Right atrium auricular region (tissue), 2 donors: ENCODE results near the gene KHDRBS1. TPM values are rescaled to one million over a fixed set of nuclear protein-coding genes. Genes with fewer than 3 reads are reported as not detected.

Experiments
- DNase-seq: peaks from one replicate; pipeline ENCODE4 v3.0.0-alpha.2; 2019; ENCODE audit warnings: low spot score
- H3K27ac ChIP-seq, 2 donors: fragments of 200-600 bp; sonication (generic); 1 replicate in 1 of 2; 2 replicates in 1 of 2; pipeline ENCODE4 v1.5.1; 2016 to 2019
- H3K27me3 ChIP-seq, 2 donors: fragments of 200-600 bp; sonication (generic); one replicate each; pipeline versions ENCODE4 v1.5.1 to v1.6.0; 2017 to 2019
- H3K36me3 ChIP-seq: fragments of 200-600 bp; sonication (generic); one replicate; pipeline ENCODE4 v1.5.1; 2016
- H3K4me1 ChIP-seq, 2 donors: fragments of 200-600 bp; sonication (generic); one replicate each; pipeline versions ENCODE4 v1.5.1 to v1.6.0; 2017 to 2019
- H3K4me3 ChIP-seq, 2 donors: fragments of 200-600 bp; sonication (generic); 1 replicate in 1 of 2; 2 replicates in 1 of 2; pipeline ENCODE4 v1.5.1; 2017 to 2019; ENCODE audit warnings: mild to moderate bottlenecking in 1 of 2, moderate library complexity in 1 of 2
- H3K9me3 ChIP-seq, 2 donors: fragments of 200-600 bp; sonication (generic); one replicate each; pipeline ENCODE4 v1.5.1; 2019
- CTCF ChIP-seq, 2 donors: fragments of 200-600 bp; sonication (generic); IDR thresholded peaks; one replicate each; pipeline ENCODE4 v1.5.1; 2019; ENCODE audit warnings: antibody characterized with exemption in 2 of 2
- total RNA-seq, 2 donors: library from RNA; depleted of rRNA; stranded (reverse); fragments of >200 nt; gene quantifications; one replicate each; pipeline ENCODE4 v1.1.0, GENCODE V29; 2016

Gene KHDRBS1
- total RNA-seq, 2 donors from 2014 or later = 44.5 to 47.2 TPM

GRCh38 chr1:32031578-32032274, 18.1 kb downstream of the KHDRBS1 start:
- Histone ChIP-seq H3K9me3 (no peaks in the 10 kb centered on the region), H3K4me1 (peaks cover 0 to 9% of the 10 kb centered on the region in 2 donors), H3K27ac (no peak overlapping the region), H3K4me3 (no peak overlapping the region), H3K27me3 (no peaks in the 10 kb centered on the region), H3K36me3 (peaks cover 53% of the 10 kb centered on the region)
- DNase-seq = no peak
- TF ChIP-seq CTCF (IDR thresholded peaks at IDR 0.05) = no peak

GRCh38 chr1:32032275-32032615, 18.6 kb downstream of the KHDRBS1 start:
- H3K27me3 ChIP-seq = no peaks in the 10 kb centered on the region
- no peak overlapping the region for H3K4me3 ChIP-seq
- H3K36me3 ChIP-seq = peaks cover 58% of the 10 kb centered on the region
- TF ChIP-seq CTCF (IDR thresholded peaks at IDR 0.05) = no peak
- peaks cover 0 to 9% of the 10 kb centered on the region in 2 donors for H3K4me1 ChIP-seq
- DNase-seq = no peak
- H3K27ac ChIP-seq = no peak overlapping the region
- no peaks in the 10 kb centered on the region for H3K9me3 ChIP-seq

GRCh38 chr1:32035119-32035518, 21.5 kb downstream of the KHDRBS1 start:
- H3K4me1 ChIP-seq = peaks cover 0 to 9% of the 10 kb centered on the region in 2 donors

GRCh38 chr1:32040711-32041110, 27.0 kb downstream of the KHDRBS1 start:
- H3K9me3 ChIP-seq = no peaks in the 10 kb centered on the region
- peaks cover 0 to under 1% of the 10 kb centered on the region in 2 donors for H3K4me1 ChIP-seq
- no peak overlapping the region for H3K4me3 ChIP-seq
- DNase-seq = no peak
- H3K36me3 ChIP-seq = peaks cover 51% of the 10 kb centered on the region
- H3K27ac ChIP-seq = no peak overlapping the region
- TF ChIP-seq CTCF (IDR thresholded peaks at IDR 0.05) = no peak
- H3K27me3 ChIP-seq = no peaks in the 10 kb centered on the region

More at GRCh38 chr1:32035119-32035518, 21.5 kb downstream of the KHDRBS1 start:
- Histone ChIP-seq H3K4me3 (no peak overlapping the region), H3K27ac (no peak overlapping the region), H3K36me3 (peaks cover 86% of the 10 kb centered on the region), H3K9me3 (no peaks in the 10 kb centered on the region), H3K27me3 (no peaks in the 10 kb centered on the region)
- no peak for DNase-seq
- TF ChIP-seq CTCF (IDR thresholded peaks at IDR 0.05) = no peak

GRCh38 chr1:32042330-32042729, 28.7 kb downstream of the KHDRBS1 start:
- no peak for TF ChIP-seq CTCF (IDR thresholded peaks at IDR 0.05)
- peaks cover 40% of the 10 kb centered on the region for H3K36me3 ChIP-seq
- DNase-seq = no peak
- H3K9me3 ChIP-seq = no peaks in the 10 kb centered on the region
- H3K4me3 ChIP-seq = no peak overlapping the region
- no peaks in the 10 kb centered on the region for H3K4me1 ChIP-seq
- no peaks in the 10 kb centered on the region for H3K27me3 ChIP-seq
- H3K27ac ChIP-seq = no peak overlapping the region

GRCh38 chr1:32044234-32044633, 30.6 kb downstream of the KHDRBS1 start:
- DNase-seq = no peak
- no peak for TF ChIP-seq CTCF (IDR thresholded peaks at IDR 0.05)
- peaks cover 21% of the 10 kb centered on the region for H3K36me3 ChIP-seq

More at GRCh38 chr1:32044234-32044633, 30.6 kb downstream of the KHDRBS1 start:
- Histone ChIP-seq H3K27ac (no peak overlapping the region), H3K9me3 (no peaks in the 10 kb centered on the region), H3K4me1 (no peaks in the 10 kb centered on the region), H3K4me3 (no peak overlapping the region), H3K27me3 (no peaks in the 10 kb centered on the region)
